Stimulated activated CD4-positive, alpha-beta T cell treated with anti-CD3 and anti-CD28 coated beads, Interleukin-2, amount 100 ng/mL, for 48 hours (primary cell): ENCODE results near the gene WBP4.

ENCODE experiments used
- DNase-seq, 2 donors: peaks; one replicate each; pipeline ENCODE4 v3.0.0-alpha.2; 2020

The WBP4 gene

DNA sequence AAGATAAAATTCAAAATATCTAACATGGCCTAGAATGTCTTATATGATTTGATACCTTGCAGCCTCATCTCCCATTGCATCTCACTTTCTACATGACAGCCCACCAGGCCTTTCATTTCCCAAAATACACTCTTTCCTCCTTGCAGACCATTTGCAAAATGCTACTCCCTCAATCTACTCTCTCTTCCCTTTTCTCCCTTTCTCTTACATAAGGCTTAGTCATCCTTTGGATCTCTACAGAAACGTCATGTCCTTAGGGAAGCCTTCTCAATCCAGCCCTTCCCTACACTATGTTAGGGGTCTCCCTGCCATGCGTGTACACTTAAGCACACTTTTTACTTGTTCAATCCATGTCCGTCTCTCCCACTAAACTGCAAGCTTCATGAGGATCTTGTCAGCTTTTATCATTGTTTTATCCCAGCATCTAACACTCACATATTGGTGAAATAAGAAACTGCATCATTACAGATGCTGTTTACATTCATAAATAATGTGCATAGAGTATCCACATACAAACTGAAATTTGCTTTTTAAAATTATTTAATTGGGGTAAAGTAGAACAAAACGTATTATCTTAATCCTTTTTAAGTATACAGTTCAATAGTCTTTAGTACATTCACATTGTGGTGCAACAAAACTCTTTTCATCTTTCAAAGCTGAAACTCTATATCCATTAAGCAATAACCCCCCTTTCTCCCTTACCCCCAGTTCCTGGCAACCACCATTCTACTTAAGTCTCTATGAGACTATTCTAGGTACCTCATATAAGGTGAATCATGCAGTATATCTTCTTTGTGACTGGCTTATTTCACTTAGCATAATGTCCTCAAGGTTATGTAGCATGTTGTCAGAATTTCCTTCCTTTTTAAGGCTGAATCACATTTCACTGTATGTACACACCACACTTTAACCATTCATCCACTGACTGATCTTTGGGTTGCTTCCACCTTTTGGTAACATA, 11.5 kb upstream of the WBP4 start:
- DNase-seq, result no peak

DNA sequence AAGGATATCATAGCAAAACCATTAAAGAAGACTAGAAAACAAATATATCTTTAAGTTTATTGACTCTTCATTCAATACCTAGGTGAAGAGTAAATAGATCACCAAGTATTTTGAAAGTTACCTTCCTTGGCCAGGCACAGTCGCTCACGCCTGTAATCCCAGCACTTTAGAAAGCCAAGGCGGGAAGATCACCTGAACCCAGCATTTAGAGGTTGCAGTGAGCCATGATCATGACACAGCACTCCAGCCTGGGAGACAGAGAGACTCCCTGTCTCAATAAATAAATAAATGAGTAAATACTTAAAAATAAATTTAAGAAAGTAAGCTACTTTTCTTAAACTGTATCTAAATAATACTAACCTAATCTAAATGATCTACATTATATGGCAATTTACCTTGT, 8.9 kb upstream of the WBP4 start:
- no peak for DNase-seq

DNA sequence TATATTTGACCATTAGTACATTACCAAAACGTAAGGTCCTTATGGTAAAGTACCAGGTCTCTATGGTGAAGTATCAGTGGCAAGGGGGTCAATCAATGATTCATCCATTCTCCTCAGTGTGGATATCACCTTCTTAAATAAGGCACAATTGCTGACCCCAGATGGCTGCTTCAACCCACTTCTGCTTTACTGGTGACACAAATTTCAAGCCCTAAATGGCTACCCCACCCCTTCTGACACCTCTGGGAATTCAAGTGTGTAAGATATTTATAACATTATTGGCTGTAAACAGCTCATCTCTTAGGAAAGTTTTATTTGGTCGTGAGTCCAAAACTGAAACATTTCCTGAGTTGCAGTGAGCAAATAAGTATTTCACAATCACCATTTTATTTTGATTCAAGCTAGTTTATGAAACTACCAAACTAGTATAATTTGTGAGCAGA, 7.9 kb upstream of the WBP4 start:
- DNase-seq, result no peak

DNA sequence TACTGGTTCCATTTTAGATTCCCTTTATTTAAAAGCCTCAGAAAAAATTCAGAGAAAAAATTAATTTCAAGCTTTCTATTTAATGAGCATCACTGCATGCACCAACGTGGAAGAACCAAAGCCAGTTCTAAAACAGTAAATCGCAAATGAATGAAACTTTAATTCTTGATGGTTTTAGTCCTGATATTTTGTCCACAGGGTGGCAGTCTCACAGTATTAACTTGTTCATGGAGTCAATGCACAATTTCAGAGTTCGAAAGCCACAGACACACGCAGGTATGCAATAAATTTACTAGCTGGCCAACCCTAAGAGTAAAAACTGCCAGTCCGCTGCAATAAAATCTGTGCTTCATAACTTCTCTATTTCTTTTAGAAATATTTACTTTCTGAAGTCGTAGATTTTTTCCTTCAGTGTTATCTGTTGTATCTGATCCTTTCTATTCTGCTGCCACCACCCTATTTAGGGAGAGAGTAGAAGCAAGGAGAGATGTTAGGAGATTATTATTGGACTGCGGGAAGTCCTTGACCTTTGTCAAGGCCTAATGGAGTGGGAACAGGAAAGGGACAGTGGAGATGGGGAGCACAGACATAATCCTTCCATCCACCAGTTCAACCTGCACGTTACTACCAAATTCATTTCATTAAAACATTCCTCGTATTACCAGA, 7.0 kb upstream of the WBP4 start:
- peak; percentile 14 to 33 for DNase-seq

DNA sequence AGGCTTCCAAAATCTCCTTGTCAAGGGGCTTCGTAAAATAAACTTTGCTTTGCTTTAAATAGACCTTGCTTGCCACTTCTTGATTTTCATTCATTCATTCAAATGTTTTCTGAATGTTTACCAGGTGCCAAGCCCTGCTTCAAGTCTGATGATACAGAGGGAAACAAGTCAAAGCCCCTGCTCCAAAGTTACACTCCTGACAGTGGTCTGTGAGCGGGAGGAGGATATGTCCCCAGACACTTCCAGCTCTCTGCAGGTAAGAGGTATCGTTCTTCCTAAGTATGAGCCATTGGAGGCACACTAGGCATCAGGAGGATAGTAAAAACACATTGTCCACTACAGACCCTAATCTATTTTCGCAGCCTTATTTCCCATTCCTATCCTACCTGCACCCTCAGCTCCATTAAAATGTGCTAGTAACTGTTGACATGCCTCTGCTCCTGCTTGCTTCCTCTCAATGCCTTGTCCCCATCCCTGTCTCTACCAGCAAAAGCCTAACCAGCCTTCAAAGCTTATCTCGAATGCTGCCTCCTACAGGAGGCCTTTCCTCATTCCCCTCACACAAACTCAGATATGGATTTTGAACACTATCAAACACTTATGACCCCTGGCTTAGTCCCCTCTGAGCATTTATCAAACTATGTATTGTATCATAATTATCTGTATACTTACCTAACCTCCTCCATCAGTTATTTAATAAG, 6.2 kb upstream of the WBP4 start:
- DNase-seq, result no peak

DNA sequence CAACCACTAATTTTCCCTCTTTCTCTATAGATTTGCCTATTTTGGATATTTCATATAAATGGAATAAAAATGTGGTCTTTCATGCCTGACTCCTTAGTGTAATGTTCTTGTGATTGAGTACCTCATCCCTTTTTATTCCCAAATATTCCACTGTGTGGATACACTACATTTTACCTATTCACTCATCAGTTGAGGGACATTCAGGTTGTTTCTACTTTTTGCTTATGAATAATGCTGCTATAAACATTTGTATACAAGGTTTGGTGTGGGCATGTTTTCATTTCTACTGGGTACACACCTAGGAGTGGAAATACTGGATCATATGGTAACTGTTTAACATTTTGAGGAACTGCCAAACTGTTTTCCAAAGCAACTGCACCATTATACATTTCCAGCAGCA, 5.1 kb upstream of the WBP4 start:
- DNase-seq, result no peak

DNA sequence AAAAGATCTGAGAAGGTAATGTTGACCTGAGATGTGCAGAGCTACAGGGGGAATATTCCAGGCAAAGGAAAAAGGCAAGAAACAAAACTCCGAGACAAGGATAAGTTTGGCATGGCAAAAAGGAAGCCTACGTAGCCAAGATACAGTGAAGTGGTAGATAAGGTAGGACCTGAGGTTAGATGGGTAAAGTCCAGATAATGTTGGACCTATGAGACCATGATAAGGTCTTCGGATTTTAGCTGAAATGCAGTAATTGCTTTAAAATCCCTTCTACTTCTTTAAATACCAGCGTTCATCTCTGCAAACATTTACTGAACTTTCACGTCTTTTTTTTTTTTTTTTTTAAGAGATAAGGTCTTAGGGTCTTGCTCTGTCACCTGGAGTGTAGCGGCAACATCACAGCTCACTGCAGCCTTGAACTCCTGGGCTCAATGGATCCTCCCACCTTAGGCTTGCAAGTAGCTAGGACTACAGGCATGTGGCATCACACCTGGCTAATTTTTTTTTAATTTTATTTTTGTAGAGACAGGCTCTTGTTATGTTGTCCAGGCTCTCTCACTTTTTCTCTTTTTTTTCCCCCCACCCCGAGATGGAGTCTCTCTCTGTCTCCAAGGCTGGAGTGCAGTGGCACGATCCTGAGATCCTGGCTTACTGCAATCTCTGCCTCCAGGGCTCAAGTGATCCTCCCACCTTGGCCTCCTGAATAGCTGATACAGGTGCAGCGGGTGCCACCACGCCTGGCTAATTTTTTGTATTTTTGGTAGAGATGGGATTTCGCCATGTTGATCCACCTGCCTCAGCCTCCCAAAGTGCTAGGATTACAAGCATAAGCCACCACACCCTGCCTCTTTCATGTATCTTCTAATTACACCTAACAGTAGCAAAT, 4.2 kb upstream of the WBP4 start:
- no peak for DNase-seq

DNA sequence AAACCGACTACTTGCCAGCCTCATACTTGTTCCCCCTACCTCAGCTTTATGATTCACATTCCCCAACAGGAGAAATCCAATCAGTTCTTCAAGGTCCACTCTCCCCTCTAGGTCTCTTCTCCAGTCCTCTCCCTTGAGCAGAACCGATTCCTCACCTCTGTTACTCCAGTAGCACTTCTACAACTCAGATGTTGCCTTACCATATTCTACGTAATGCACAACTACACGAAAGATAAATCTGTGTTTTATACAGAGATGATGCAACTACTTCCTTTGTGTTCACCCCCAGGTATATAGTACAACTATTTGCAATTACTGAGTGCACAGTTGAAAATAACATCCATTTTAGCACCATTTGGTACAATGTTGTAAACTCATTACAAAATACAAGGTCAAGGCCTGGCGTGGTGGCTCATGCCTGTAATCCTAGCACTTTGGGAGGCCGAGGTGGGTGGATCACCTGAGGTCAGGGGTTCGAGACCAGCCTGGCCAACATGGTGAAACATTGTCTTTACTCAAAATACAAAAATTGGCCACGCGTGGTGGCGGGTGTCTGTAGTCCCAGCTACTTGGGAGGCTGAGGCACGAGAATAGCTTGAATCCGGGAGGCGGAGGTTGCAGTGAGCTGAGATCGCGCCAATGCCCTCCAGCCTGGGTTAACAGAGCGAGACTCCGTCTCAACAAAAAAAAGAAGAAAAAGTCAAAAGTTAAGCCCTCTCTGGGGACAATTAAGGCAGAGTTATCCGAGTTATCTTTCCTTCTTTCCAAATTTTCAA, 2.8 kb upstream of the WBP4 start:
- DNase-seq, result no peak

DNA sequence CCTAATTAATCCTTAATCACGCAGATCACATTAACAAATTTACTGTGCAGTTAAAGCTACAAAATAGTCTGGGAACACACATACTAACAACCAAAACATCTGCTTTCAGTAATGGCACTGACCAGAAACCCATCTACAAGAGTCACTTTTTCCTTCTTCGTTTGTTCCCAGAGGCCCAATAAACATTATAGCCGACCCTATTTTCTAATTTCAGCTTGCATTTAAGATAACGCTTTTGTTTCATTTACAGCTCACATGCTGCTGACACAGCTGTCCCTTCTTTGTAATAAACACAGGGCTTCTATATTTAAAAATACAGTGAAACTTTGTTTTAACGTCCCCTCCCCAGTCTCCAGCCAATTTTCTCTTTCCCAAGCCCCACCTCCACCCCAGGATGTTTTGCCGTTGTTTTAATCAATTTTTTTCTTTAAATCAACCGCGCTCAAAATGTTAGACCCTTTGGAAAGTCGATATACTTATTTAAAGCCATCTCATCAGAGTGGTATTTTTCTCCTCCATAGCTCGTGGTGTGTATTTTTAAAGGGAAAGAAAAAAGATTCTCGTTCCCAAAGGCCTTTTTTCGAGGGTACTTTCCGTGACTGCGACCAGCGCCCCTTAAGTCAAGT, 1.7 kb upstream of the WBP4 start:
- DNase-seq, result no peak

DNA sequence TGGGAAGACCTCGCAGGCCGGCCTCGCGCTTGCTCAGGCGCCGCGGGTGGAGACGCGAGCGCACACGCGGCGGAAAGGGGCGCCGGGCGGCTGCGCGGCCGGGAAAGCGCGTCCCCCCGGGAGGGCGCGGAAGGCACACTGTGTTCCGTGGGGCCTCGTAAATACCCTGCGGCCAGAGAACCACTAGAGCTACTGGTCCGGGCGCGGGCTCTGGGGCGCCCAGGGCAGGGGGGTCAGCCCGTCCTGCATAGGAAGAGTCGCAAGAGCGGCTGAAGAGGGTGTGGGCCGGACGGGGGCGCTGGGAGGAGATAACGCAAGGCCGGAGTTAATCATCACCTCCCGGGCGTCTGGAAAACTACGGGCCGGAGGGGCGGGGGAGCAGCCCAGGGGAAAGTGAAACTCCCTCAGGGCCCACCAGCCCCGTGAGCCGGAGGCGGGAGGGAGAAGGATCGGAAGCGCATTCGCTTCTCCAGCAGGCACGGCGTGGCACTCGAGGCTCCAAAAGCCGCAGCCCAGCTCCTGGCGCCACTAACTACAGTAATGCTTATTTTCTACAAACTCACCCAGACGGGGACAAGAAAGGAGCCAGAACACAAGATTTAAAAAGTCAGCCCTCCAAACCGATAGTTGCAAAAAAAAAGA, 1.1 kb upstream of the WBP4 start:
- peak; percentile 62 to 67 for DNase-seq

DNA sequence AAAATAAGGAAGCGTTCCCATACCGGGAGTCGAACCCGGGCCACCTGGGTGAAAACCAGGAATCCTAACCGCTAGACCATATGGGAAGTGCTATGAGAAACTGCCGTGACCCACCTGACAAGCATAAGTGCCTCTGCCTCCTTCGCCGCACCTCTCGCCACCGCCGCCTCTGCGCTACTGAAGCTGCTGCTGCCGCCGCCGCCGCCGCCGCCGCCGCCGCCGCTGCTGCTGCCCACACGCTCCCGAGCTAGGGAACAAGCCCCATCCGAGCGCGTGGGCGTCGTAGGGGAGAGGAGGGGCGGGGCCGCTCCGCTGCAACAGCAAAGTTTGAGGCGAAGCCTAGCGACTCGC, 610 bp upstream of the WBP4 start:
- DNase-seq, result peak; percentile 82 to 83

DNA sequence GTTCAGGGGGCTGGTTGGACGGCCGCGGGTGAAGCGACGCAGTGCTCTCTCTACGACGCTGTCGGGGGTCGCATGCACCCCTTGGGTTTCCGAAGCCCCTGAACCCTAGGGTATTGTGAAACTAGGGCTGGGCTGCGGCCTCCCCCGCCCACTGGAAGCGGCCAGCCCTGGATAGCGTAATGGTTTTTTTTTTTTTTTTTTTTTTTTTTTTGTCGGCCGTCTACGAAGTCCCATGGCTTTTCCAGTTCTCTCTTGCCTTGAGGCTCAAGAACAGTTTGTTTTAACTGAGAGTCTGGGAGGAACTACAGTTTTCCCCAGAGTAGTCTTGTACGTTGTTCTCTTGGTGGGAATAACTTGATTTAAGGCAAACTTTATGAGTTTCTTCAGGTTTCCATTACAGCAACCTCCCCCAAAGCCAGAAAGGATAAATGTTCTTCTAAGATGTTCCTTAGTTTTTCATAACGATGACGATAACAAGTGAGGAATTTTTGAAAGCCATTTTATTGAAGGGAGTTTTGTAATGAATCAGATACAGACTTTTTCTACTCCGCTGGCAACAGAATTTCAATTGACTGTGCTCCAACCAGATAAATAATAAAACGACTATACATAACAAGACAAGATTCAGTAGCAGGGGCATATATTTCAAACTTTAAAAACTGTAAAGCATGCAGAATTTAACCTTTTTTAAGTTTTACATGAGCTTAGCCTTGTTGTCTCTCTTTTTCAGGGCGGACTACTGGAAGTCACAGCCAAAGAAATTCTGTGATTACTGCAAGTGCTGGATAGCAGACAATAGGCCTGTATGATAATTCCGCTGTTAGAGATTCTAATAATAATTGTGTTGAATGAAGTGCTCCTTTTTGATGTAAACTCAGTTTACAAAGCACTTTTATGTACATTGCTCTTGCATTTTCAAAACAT, 867 bp downstream of the WBP4 start:
- no peak for DNase-seq

DNA sequence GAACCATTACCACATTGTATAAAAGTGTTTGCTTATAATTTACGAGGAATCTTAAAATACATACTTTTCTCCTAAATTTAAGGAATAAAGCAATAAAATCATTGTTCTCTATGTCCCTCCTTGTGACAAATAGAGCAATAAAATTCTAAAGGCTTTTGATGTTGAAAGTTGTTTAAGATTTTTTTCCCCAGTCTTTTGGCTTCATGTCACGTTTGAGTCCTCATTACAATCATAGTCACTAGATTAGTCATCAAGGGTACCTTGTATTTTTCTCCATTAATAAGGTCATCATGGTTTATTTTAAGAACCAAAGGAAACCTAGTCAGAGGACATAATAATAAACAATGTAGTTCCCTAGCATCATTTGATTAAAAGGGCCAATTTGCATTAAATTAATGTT, 3.2 kb downstream of the WBP4 start:
- no peak for DNase-seq

DNA sequence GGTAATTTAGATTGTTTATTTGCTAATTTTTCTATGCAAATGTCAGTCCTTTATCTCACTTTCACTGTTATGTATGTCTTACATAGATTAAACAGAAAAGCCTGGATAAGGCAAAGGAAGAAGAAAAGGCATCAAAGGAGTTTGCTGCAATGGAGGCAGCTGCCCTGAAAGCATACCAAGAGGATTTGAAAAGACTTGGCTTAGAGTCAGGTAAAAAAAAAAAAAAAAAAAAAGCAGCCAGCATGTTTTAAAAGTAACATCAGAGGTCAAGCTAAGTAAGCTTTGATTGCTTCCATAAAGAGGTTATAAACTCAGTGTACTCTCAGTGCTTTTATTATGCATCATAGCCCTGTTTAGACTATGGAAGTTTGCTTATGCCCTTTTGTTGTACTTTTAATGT, 3.8 kb downstream of the WBP4 start:
- no peak for DNase-seq

DNA sequence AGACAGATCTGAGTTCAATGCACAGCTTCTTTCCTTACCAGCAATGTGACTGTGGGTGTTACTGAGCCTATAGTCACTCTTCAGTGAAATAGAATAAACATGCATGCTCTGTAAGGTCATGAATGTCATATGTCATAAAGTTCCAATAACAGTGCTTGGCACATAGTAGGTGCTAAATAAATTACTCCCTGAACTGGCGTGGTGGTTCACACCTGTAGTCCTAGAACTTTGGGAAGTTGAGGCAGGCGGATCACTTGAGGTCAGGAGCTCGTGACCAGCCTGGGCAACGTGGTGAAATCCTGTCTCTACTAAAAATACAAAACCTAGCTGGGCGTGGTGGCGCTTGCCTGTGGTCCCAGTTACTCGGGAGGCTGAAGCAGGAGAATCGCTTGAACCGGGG, 13.2 kb downstream of the WBP4 start:
- DNase-seq, result no peak

DNA sequence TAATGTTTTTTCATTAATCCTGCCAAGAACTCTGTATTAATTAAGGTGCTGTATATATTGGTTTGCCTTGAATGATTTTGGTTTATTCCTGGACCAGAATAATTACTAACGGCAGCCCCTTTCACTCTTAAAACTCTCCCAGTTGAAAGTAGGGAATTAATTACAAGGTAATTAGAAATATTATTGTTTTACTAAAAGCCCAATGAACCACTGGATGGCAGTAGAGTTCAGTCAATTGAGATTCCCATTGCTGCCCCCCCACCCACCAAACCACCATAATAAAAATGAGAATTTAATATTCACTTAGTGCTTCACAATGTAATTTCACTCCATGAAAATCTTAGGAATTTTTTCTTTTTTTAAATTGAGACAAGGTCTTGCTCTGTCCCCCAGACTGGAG, 13.7 kb downstream of the WBP4 start:
- no peak for DNase-seq

DNA sequence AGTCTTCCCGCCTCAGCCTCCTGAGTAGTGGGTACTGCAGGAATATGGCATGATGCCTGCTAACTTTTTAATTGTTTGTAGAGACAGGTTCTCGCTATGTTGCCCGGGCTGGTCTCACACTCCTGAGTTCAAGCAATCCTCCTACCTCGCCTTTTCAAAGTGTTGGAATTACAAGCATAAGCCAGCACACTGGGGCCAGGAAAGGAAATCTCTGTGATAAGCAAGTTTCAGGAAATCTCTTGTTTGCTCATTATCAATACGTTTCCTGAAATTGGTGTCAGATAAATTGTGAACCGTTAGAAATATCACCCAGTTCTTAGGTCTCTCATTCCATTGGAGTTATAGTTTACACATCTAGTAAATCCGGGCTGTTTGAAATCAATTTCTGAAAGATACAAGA, 14.2 kb downstream of the WBP4 start:
- DNase-seq, result no peak

DNA sequence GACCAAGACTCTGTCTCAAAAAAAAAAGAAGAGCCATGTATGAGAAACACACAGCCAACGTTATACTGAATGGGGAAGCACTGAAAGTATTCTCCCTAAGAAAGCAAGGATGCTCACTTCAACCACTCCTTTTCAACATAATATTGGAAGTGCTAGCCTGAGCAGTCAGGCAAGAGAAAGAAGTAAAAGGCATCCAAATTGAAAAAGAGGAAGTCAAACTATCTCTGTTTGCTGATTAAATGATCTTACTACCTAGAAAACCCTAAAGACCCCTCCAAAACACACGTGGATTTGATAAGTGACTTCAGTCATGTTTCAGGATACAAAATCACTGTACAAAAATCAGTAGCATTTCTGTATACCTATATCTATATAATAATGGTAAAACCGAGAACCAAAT, 16.2 kb downstream of the WBP4 start:
- DNase-seq, result no peak

DNA sequence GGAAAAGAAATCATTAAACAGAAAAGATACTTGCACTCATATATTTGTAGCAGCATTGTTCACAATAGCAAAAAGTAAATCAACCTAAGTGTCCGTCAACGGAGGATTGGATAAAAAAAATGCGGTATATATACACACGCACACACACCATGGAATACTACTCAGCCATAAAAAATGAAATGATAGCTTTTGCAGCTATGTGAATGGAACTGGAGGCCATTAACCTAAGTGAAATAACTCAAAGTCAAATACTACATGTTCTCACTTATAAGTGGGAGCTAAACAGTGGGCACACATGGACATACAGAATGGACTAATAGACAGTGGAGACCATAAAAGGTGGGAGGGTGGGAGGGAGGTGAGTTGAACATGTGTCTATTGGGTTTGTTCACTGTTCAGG, 18.4 kb downstream of the WBP4 start:
- DNase-seq, result no peak
